GM21423 (cell line): ENCODE data around the gene TLL1.

ENCODE experiments used
- ATAC-seq: cut with Tn5 transposase; IDR thresholded peaks from one replicate; pipeline ENCODE4 v1.9.1; 2021; ENCODE audit warnings: mild to moderate bottlenecking, moderate library complexity; ENCODE audit not compliant: unreplicated experiment

The TLL1 gene

DNA sequence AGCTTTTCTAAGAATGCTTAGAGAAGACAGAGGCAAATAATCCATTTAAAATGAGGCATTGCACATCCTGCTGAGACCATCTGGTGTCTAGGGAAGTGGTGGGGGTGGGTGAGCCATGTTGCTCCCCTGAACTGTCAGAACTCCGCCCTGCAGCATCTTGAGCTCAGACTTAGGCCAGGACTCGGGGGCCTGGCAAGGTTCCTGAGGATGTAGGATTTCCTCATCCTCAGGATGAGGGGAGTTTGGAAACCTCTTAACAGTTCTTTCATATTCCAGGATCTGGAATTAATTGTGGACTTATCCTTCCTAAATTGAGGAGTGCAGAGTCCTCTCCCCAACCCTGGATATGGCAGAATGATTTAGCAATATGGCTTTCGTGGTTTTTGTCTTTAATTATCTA, 6.6 kb downstream of the TLL1 start:
- ATAC-seq, result no peak

DNA sequence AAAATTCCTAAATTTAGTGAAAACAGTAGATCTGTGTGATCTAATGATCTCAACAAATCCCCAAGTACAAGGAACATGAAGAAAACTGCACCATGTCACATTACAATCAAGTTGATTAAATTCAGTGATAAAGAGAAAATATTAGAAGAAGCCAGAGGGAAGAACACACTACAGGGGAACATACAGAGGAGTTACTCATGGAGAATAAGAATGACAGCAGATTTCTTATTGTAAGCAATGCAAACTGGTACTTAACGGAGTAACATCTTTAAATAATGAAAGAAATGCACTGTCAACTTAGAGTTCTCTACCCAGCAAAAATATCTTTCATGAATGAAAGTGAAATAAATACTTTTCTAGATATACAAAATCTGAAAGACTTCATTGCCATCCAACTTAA, 21.1 kb downstream of the TLL1 start:
- no peak for ATAC-seq

DNA sequence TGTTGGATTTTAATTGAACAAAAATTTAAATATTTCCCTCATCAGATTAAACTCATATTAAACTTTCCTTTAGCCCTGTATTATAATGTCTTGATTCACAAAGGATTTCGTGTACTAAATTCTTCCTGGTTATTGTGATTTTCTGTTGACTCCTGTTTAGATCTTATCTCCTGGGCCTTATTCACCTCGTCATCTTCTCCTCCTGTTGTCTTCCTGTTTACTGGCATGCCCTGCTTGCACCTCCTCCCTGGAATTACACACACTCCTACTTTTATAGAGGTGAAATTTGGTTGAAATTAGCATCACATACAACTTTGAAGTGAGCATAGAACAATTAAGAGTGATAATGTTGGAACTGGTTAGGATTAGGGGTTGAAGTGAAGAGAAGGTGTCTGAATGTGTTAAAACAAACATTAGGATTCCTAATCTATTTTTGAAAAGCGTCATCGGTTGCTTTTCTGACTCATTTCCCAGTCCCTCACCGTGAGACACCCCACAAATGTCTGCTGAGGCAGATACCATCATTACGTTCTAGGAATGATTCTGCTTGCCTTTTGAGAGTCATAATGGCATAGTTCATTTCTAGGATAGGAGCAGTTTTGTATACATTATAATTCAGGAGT, 32.5 kb downstream of the TLL1 start:
- ATAC-seq, result no peak

DNA sequence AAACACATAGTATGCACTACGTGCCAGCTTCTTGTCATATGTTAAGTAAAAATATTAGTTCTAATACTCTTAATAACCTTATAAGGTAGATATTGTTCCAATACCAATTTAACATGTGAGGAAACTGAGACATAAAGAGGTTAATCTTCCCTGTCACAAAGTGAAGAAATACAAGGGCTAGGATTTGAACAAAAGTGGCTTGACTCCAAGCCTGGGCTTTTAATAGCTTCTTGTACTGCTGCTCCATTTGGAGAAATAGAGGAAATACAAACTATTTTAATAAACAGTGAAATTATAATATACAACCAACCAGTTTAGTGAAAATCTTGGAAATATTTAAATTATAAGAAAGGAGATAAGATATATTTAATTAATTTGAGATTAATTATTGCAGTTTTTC, 33.2 kb downstream of the TLL1 start:
- ATAC-seq, result no peak

DNA sequence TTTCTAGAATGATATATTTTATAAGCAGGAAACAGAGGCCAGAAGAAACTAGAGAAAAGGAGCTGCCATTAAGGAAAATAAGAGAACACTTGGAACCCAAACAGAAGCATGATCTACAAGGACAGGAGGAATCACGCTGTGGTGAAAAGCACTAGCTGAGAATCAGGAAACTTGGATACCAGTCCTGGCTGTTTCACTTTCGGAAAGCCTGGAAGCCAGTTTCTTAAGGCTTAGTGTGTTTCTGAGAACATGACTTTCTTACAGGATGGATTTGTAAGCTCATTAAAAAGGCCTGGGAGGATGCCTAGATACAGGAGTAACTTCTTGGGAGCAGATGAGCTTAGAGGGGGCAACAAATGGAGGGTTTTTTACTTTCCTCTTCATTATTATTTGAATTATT, 36.9 kb downstream of the TLL1 start:
- no peak for ATAC-seq

DNA sequence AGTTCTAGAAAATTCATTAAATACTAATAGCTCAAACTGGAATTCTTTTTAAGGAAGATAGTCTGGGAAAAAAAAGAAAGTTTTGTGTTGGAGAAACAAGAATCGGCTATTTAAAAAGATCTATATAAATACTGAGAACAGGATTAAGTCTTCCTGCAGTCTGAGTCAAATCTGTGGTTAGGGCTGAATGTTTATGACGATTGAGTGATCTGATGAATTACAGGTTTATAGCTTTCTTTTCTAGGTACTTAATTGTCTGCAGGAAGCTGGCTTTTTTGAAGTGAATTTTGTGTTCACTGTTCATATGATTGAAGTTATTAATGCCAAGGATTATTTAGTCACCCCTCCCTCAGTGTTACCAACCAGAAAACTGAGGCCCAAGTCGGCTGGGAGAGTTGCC, 42.2 kb downstream of the TLL1 start:
- no peak for ATAC-seq

DNA sequence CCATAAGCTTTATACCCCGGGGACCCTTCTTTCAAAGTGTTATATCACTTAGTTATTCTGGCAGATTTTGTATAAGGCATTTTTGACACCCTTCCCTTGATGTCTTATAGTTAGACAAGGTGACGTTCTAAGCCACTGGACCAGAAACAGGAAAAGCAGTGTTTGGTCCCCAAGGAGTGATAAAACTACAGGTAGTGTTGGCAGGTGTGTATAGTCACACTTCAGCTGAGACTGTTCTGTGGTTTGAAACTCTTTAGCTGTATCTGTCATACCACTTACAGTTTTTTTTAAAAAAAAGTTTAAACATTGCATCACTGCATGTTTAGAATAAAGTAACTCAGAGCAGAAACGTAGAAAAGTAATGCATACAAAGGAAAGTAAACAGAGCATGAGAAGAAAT, 48.5 kb downstream of the TLL1 start:
- no peak for ATAC-seq

DNA sequence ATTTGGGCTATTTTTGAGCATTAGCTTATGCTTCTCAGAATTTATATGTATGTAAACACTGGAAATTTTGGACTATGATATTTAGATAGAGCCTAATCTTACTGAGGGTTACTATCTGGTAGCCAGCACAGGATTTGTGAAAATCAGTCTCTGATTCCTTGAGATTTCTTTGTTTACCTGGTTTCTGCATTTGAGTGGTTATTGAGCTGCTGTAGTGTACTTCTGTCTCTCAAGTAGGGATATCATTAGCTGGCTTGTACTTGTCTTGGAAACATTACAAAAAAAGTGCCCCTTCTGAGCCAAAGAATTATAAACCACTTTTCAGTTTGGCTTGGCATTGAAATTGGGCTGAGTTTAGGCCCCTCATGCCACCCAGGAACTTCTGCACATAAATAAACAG, 49.7 kb downstream of the TLL1 start:
- no peak for ATAC-seq

DNA sequence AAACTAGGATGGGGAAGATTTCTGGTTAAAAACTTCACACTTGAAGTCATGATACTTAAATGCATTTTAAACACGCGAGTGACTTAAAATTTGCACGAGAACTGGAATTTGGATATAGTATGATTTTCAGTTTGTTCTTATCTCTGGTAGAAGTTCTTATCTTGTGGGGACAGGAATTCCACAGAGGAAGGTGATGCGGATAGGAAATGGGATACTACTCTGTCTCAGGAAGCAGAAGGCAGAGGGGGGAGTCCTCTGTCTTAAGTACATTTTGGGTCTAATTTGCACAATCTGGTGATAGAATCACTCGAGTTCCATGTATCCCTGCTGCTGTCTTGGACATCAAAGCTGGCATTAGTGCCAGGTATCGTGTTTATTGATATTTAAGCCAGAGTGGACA, 53.3 kb downstream of the TLL1 start:
- ATAC-seq, result no peak

DNA sequence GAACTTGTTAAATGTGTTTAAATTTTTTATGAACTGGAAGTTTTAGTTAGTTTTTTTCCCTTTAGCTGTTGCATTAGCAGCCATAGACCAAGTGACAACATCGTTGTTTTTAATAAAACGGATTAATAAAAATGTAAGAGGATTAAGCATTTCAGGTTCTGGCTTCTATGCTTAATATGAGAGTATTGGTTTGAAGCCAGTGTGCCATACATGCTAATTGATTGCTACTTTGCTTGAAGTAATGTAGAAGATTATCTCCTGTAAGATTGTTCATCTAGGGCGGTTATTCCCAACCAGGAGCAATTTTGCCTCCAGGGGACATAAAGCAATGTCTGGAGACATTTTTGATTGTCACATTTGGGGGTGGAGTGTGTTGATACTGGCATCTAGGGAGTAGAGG, 54.3 kb downstream of the TLL1 start:
- no peak for ATAC-seq

DNA sequence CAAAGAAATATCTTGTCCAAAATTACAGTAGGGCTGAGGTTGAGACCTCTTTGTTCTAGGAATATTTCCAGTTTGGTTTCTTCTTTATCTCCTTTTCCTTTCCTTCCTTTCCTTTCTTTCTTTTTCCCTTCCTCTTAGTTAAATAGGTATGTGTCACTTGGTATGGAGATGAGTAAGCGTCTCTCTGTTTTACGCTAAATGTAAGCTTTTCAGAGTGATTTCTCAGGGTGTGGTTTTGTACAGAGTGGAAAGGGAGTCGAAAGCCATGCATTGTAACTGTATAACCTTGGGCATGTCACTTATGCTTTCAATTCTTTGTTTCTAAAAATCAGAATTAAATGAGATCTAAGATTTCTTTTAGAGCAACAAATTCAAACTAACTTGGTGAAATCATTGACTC, 54.8 kb downstream of the TLL1 start:
- no peak for ATAC-seq

DNA sequence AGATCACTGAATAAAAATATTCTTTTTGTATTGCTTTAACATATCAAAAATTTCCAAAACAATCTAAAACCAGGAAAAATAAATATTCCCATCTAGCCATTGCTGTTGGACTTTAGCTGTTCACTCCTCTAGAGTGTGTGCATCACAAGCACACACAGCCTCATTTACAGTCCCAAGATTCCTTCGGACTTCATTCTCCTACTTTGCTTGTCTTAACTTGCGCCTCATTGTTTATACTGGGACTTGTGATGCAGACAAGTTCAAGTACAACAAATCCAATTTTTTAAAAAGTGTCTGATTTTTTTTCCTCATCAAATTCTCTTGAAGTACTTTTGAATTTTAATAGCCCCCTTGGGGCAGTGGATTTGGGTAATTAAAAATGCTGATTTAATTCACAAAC, 55.6 kb downstream of the TLL1 start:
- no peak for ATAC-seq

DNA sequence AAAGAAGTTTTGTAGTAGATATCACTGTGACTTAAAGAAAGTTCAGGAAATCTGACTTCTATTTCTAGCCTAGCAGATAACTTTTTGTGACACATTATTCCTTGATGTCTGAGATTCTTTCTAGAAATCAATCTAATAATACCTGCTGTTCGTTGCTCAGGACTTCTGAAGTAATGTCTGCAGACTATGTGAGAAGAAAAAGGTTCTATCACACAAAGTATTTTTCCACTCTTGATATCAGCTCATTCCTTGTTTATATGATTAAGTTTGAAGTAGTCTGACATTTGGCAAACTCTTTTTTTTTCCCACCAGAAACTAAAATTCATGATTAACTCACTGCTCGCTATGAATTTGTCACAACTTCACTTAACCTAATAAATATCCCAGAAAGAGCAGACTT, 56.6 kb downstream of the TLL1 start:
- no peak for ATAC-seq

DNA sequence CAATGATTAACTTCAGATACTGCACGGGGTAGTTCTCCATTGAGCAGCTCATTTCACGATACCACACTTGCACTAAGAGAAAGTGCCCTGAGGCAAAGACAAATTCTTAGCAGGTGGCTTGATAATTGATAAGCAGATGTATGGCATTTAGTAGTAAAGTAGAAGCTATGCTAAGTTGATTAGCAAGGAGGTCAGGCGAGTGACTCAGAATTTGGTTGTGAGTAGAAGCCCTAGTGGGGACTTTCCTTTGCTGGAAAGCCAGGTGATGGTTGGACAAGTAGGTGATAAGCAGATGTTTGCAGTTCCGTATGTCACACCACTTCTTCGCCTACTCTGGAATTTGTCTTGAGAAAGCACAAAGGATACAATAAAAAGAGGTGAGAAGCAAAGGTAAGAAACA, 58.7 kb downstream of the TLL1 start:
- ATAC-seq, result no peak

DNA sequence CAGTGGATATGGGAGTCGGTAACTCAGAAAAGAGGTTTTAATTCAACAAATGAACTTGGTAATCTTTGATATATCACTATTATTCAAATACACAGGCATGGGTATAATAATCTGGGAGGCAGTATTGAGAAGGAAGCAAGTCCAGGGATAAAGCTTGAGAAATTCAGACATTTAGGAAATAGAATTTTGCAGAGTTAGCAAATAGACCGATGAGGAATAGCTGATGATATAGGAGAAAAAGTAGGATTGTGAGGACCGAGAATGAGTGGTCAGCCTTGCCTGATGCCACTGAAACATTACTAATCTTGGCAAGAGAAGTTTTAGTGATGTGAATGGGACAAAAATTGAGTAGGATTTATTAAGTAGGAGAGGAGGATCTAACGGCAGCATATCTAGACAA, 71.9 kb downstream of the TLL1 start:
- no peak for ATAC-seq

DNA sequence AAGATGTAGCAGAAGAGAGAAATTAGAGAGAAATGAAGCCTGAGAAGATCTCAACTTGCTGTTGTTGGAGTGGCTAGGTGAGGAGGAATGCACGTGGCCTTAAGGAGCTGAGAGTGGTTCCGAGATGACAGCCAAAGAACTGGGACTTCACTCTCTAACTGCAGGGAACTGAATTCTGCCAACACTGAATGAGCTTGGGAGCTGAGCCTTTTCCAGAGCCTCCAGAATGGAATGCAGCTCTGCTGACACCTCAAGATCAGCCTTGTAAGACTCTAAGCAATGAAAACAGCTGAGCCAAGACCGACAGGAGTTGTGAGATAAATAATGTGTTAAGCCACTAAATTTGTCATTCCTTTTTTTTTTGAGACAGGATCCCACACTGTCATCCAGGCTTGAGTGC, 73.0 kb downstream of the TLL1 start:
- ATAC-seq, result no peak

DNA sequence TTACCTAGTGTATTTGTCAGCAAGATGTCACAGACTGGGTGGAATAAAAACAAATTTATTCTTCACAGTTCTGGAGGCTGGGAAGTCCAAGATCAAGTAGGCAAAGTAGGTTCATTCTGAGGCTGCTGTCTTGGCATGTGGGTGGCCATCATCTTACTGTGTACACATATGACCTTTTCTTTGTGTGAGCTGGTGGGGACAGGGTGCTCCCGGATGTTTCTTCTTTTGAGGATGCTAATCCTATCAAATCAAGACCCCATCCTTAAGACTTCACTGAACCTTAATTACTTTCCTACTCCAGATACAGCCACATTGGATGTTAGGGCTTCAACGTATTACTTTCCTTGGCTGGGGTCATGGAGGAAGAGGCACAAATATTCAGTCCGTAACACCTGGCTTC, 74.0 kb downstream of the TLL1 start:
- no peak for ATAC-seq

DNA sequence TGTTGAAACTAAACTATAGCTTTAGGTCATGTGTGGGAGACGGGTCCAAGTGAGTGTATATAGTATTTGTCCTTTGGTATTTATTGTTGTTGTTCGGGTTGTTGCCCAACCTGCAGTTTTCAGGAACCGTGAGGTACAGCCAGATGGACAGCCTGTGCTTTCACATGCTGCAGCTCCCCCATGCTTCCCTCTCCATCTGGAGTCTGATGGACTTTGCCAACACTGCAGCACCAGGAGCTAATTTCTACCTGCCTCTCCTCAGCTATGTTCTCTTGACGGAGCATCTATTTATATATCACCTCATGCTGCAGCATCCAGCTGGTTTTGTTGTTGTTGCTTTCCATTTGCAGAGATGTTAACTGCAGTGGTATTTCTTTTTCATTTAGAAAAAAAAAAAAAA, 80.1 kb downstream of the TLL1 start:
- no peak for ATAC-seq

DNA sequence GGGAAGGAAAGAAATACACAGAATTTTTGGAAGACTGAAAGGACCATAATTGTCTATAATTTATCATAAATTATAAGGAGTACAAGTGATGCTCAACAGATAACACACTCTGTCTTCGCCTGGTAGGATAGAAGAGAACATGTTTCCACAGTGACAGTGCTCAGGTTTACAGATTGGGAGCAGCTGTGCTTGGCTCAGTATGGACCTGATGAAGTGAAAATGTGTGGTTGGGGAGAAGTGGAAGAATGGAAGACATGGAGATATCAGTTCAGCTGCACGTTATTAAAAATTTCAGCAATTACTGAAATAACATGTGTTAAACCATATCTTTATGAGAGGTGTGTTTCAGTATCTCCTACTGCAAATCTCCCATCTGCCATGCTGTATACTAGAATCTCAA, 90.6 kb downstream of the TLL1 start:
- no peak for ATAC-seq

DNA sequence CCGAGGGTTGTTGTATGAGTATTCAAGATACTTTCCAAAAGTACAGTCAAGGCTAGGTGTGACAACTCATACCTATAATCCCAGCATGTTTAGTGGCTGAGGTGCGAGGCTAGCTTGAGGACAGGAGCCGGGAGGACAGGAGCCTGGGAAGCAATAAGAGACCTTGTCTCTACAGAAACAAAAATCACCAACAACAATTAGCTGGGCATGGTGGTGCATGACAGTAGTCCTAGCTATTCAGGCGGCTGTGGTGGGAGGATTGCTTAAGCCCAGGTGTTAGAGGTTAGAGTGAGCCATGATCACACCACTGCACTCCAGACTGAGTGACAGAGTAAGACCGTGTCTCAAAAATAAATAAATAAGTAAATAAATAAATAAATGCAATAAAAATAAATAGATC, 91.6 kb downstream of the TLL1 start:
- ATAC-seq, result no peak

DNA sequence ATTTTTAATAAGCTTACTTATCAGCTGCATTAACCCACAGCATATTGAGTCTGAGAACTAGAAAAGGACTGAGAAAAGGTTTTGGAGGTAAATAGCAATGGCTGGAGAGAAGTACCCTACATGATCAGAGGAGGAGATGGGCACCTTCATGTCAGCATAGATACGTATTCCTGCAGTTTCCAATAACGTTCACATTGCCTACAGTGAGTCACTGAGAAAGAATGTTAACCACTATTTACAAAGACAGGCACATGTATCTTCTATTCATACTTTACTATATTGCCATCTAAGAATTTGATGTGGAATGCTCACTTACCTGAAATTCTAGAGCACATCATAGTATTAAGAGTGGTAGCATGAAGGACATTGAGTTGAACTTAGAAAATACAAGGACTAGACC, 92.5 kb downstream of the TLL1 start:
- ATAC-seq, result no peak

DNA sequence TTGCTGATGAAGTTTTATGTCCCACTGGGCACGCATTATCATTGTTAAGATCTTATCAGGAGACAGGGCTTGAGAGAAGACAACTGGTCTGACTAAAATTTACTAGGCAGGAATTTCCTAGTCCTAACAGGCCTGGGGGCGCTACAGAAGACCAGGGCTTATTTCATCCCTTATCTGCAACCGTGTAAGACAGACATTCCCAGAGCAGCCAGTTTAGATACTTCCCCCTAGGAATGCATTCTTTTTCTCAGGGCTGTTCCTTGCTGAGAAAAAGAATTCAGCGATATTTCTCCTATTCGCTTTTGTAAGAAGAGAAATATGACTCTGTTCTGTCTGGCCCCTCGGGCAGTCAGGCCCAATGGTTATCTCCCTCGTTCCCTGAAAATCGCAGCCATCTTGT, 93.8 kb downstream of the TLL1 start:
- no peak for ATAC-seq

DNA sequence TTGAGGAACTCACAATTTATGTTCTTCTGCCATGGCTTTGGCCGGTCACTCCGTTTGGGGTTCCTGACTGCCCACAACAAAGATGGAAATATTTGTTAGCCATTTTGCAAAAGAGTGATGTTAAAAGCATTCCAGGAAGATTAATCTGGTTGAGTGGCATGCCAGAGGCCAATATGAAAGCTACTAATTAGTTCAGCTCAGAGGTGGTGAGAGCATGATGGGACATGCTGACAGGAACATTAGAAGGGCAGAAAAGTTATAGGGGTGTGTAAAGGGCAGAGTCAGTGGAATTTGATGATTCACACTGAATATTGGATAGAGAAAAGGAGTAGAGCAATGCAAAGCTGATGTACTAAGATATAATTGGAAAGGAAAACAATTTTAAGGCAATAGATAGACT, 94.4 kb downstream of the TLL1 start:
- ATAC-seq, result no peak
